Thyroid gland (tissue), 4 donors: ENCODE results near the gene PRKCA. TPM values are rescaled to one million over a fixed set of nuclear protein-coding genes. Genes with fewer than 3 reads are reported as not detected.

ENCODE experiments used
- DNase-seq, 2 donors: peaks; one replicate each; pipeline ENCODE4 v3.0.0-alpha.2; 2019
- H3K27ac ChIP-seq, 3 donors: fragments of 200-600 bp; sonication (generic); 1 replicate in 2 of 3; 2 replicates in 1 of 3; pipeline ENCODE4 v1.5.1; 2016 to 2019; ENCODE audit warnings: mild to moderate bottlenecking in 1 of 3, moderate library complexity in 1 of 3
- H3K27me3 ChIP-seq: fragments of 200-600 bp; sonication (generic); one replicate; pipeline ENCODE4 v1.5.1; 2019
- H3K36me3 ChIP-seq, 2 donors: fragments of 200-600 bp; sonication (generic); one replicate each; pipeline ENCODE4 v1.5.1; 2016 to 2019
- H3K4me1 ChIP-seq, 2 donors: fragments of 200-600 bp; sonication (generic); one replicate each; pipeline ENCODE4 v1.5.1; 2017 to 2019
- H3K4me3 ChIP-seq, 3 donors: fragments of 200-600 bp; sonication (generic); replicated peaks in 1 of 3; 1 replicate in 2 of 3; 2 replicates in 1 of 3; pipeline ENCODE4 v1.5.1; 2016; ENCODE audit warnings: mild to moderate bottlenecking in 1 of 3
- H3K9me3 ChIP-seq: fragments of 200-600 bp; sonication (generic); one replicate; pipeline ENCODE4 v1.5.1; 2017
- POLR2A ChIP-seq, 2 donors: fragments of 450-650 bp; IDR thresholded peaks; one replicate each; pipeline ENCODE4 v1.6.1; 2017; ENCODE audit warnings: antibody characterized with exemption in 2 of 2, mild to moderate bottlenecking in 2 of 2, moderate library complexity in 1 of 2
- WGBS, 2 donors: methylation state at CpG; one replicate each; pipeline ENCODE4 v1.1.5; 2017; 5-methylcytosine and 5-hydroxymethylcytosine counted together
- intact Hi-C: fragments of 100-400 bp; cut with DNase I; formaldehyde crosslinking; loops from one replicate; pipeline ENCODE4 v1.15.1; 2023
- total RNA-seq, 4 donors: library from RNA; depleted of rRNA; stranded (reverse); fragments of >200 nt; gene quantifications; one replicate each; pipeline ENCODE4 v1.2.3, GENCODE V29; 2016
- TF ChIP-seq, protein P1 (sequence below), 6 experiments: fragments of 200-600 bp in 3 of 6; fragments of 450-650 bp in 3 of 6; sonication (generic) in 3 of 6; IDR thresholded peaks; one replicate each; pipeline ENCODE4 v1.5.1; 2016 to 2019; ENCODE audit warnings: antibody characterized with exemption in 6 of 6, mild to moderate bottlenecking in 2 of 6, inconsistent platforms in 1 of 6, moderate library complexity in 1 of 6

The PRKCA gene
- total RNA-seq, 4 donors from 2014 or later, result 6.7 to 24.2 (median 15.3) TPM

- Histone ChIP-seq H3K36me3 (no peaks in the 10 kb centered on the region), H3K27me3 (no peaks in the 10 kb centered on the region), H3K4me3 (no peak overlapping the region), H3K27ac (no peak overlapping the region), H3K9me3 (no peaks in the 10 kb centered on the region), H3K4me1 (no peaks in the 10 kb centered on the region)
- intact Hi-C loops, result no loop called here
- DNase-seq, result no peak
- TF ChIP-seq, protein P1, sequence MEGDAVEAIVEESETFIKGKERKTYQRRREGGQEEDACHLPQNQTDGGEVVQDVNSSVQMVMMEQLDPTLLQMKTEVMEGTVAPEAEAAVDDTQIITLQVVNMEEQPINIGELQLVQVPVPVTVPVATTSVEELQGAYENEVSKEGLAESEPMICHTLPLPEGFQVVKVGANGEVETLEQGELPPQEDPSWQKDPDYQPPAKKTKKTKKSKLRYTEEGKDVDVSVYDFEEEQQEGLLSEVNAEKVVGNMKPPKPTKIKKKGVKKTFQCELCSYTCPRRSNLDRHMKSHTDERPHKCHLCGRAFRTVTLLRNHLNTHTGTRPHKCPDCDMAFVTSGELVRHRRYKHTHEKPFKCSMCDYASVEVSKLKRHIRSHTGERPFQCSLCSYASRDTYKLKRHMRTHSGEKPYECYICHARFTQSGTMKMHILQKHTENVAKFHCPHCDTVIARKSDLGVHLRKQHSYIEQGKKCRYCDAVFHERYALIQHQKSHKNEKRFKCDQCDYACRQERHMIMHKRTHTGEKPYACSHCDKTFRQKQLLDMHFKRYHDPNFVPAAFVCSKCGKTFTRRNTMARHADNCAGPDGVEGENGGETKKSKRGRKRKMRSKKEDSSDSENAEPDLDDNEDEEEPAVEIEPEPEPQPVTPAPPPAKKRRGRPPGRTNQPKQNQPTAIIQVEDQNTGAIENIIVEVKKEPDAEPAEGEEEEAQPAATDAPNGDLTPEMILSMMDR (IDR thresholded peaks at IDR 0.05), result no peak
- TF ChIP-seq POLR2A (IDR thresholded peaks at IDR 0.05), result no peak
- WGBS, 2 donors, result 95 to 96% methylated on average over 4 of the region's 4 CpGs
These were observed 365.1 kb downstream of the PRKCA start for GRCh38 chr17:66667491-66668030.

GRCh38 chr17:66670206-66670605, 367.8 kb downstream of the PRKCA start:
- no peak overlapping the region for H3K4me3 ChIP-seq
- WGBS, 2 donors, result 90 to 95% methylated on average over 3 of the region's 3 CpGs
- intact Hi-C loops, result loop anchor here (10.0 kb wide), 1 partner anchor 415 kb away; no protein-coding TSS in a partner anchor
- H3K9me3 ChIP-seq, result no peaks in the 10 kb centered on the region
- no peak overlapping the region for H3K27ac ChIP-seq
- H3K36me3 ChIP-seq, result no peaks in the 10 kb centered on the region
- no peaks in the 10 kb centered on the region for H3K4me1 ChIP-seq
- DNase-seq, result no peak
- TF ChIP-seq, protein P1 (IDR thresholded peaks at IDR 0.05), result no peak
- TF ChIP-seq POLR2A (IDR thresholded peaks at IDR 0.05), result no peak
- H3K27me3 ChIP-seq, result no peaks in the 10 kb centered on the region

GRCh38 chr17:66671156-66671555, 368.7 kb downstream of the PRKCA start:
- Histone ChIP-seq H3K36me3 (no peaks in the 10 kb centered on the region), H3K4me3 (no peak overlapping the region), H3K27me3 (no peaks in the 10 kb centered on the region), H3K4me1 (no peaks in the 10 kb centered on the region), H3K27ac (no peak overlapping the region), H3K9me3 (no peaks in the 10 kb centered on the region)
- intact Hi-C loops, result loop anchor here (10.0 kb wide), 1 partner anchor 416 kb away; no protein-coding TSS in a partner anchor
- no peak for DNase-seq
- TF ChIP-seq, protein P1 (IDR thresholded peaks at IDR 0.05), result no peak
- TF ChIP-seq POLR2A (IDR thresholded peaks at IDR 0.05), result no peak
- WGBS, 2 donors, result 85 to 93% methylated on average over 6 of the region's 6 CpGs

GRCh38 chr17:66673668-66674276, 371.4 kb downstream of the PRKCA start:
- 32 to 38% methylated on average over 7 to 8 of the region's 8 CpGs for WGBS, 2 donors
- Histone ChIP-seq H3K4me1 (no peaks in the 10 kb centered on the region), H3K27ac (no peak overlapping the region), H3K9me3 (no peaks in the 10 kb centered on the region), H3K27me3 (no peaks in the 10 kb centered on the region), H3K4me3 (no peak overlapping the region), H3K36me3 (no peaks in the 10 kb centered on the region)
- TF ChIP-seq, protein P1 (IDR thresholded peaks at IDR 0.05), result peak in 5 of 6 experiments; percentile 45 to 72 (median 69)
- TF ChIP-seq POLR2A (IDR thresholded peaks at IDR 0.05), result no peak
- DNase-seq, result peak; percentile 26 to 42
- intact Hi-C loops, result loop anchor here (10.0 kb wide), 1 partner anchor 419 kb away; no protein-coding TSS in a partner anchor
